ENCODE results near the gene LDLRAD3. TPM values are rescaled to one million over a fixed set of nuclear protein-coding genes. Genes with fewer than 3 reads are reported as not detected.
"Not testable (repeated sequence)": the region's sequence is repeated elsewhere in the genome, so short reads cannot be mapped to it uniquely, and the experiment has no call there.

Gene LDLRAD3
- total and polyA plus RNA-seq, 2 experiments from 2014 or later: 6.2 to 9.5 TPM

GRCh38 chr11:36167073-36167472 is 223.2 kb downstream of the LDLRAD3 start:
- no peak for TF ChIP-seq CTCF (IDR thresholded peaks at IDR 0.05; ENCODE audit: low read depth, low read length)
- no peaks in the 10 kb centered on the region for H3K9me3 ChIP-seq (ENCODE audit: low read depth)
- H3K4me3 ChIP-seq: no peak overlapping the region
- H3K36me3 ChIP-seq: no peaks in the 10 kb centered on the region
- no peak overlapping the region for H3K27ac ChIP-seq
- H3K4me1 ChIP-seq (ENCODE audit: low read depth): peaks cover 9% of the 10 kb centered on the region
- DNase-seq (ENCODE audit: low read depth in 1 of 2, low spot score in 1 of 2): no peak
- no peaks in the 10 kb centered on the region for H3K27me3 ChIP-seq

- Histone ChIP-seq H3K27me3 (no peaks in the 10 kb centered on the region), H3K4me3 (no peak overlapping the region), H3K4me1 (ENCODE audit: low read depth) (peaks cover 5% of the 10 kb centered on the region), H3K36me3 (no peaks in the 10 kb centered on the region), H3K27ac (no peak overlapping the region), H3K9me3 (ENCODE audit: low read depth) (no peaks in the 10 kb centered on the region)
- no peak for DNase-seq (ENCODE audit: low read depth in 1 of 2, low spot score in 1 of 2)
- no peak for TF ChIP-seq CTCF (IDR thresholded peaks at IDR 0.05; ENCODE audit: low read depth, low read length)
Observed at GRCh38 chr11:36167729-36168128, 223.9 kb downstream of the LDLRAD3 start.

GRCh38 chr11:36177836-36178235 is 234.0 kb downstream of the LDLRAD3 start:
- Histone ChIP-seq H3K27ac (no peak overlapping the region), H3K4me3 (no peak overlapping the region), H3K36me3 (no peaks in the 10 kb centered on the region), H3K27me3 (no peaks in the 10 kb centered on the region), H3K9me3 (ENCODE audit: low read depth) (no peaks in the 10 kb centered on the region), H3K4me1 (ENCODE audit: low read depth) (no peaks in the 10 kb centered on the region)
- no peak for TF ChIP-seq CTCF (IDR thresholded peaks at IDR 0.05; ENCODE audit: low read depth, low read length)
- peak in 1 of 2 donors; percentile 73 for DNase-seq (ENCODE audit: low read depth in 1 of 2, low spot score in 1 of 2)

- no peaks in the 10 kb centered on the region for H3K36me3 ChIP-seq
- H3K27ac ChIP-seq: no peak overlapping the region
- peak in 1 of 2 donors; percentile 91 for DNase-seq (ENCODE audit: low read depth in 1 of 2, low spot score in 1 of 2)
Observed at GRCh38 chr11:36186340-36187175, 242.7 kb downstream of the LDLRAD3 start.

DNA sequence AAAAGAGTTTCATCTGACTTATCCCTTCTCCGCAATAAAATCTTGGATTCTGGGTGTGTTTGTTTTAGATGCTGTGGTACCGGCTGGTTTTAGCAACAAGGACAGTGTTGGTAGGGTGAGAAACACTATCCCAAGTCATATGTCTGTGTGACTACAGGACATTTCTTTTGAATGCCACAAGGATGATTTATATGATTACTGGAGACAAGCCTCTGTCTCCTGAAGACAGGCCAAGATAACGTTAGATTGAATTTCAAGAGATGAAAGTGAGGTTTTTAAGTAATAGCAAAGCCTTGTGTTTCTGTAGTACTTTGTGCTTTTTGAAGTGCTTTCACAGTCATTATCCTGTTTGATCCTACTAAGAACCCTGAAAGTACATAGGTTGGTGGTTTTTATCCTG is 243.8 kb downstream of the LDLRAD3 start:
- Histone ChIP-seq H3K4me1 (ENCODE audit: low read depth) (no peaks in the 10 kb centered on the region), H3K27ac (no peak overlapping the region), H3K9me3 (ENCODE audit: low read depth) (no peaks in the 10 kb centered on the region), H3K36me3 (no peaks in the 10 kb centered on the region), H3K4me3 (no peak overlapping the region), H3K27me3 (no peaks in the 10 kb centered on the region)
- no peak for TF ChIP-seq CTCF (IDR thresholded peaks at IDR 0.05; ENCODE audit: low read depth, low read length)
- DNase-seq (ENCODE audit: low read depth in 1 of 2, low spot score in 1 of 2): no peak

More at GRCh38 chr11:36186340-36187175, 242.7 kb downstream of the LDLRAD3 start:
- TF ChIP-seq CTCF (IDR thresholded peaks at IDR 0.05; ENCODE audit: low read depth, low read length): no peak
- Histone ChIP-seq H3K9me3 (ENCODE audit: low read depth) (no peaks in the 10 kb centered on the region), H3K27me3 (no peaks in the 10 kb centered on the region), H3K4me1 (ENCODE audit: low read depth) (no peaks in the 10 kb centered on the region), H3K4me3 (no peak overlapping the region)

DNA sequence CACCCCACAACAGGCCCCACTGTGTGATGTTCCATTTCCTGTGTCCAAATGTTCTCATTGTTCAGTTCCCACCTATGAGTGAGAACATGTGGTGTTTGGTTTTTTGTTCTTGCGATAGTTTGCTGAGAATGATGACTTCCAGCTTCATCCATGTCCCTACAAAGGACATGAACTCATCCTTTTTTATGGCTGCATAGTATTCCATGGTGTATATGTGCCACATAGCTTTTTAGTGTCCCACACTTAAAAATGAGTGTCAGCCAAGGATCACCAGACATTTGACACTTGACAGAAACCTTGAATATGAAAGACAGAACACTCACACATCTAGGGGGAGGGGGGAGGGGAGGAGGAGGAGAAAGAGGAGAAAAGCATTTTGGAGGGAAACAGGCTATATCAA is 245.9 kb downstream of the LDLRAD3 start:
- not testable (repeated sequence) for DNase-seq (ENCODE audit: low read depth in 1 of 2, low spot score in 1 of 2); H3K27ac ChIP-seq; H3K27me3 ChIP-seq; H3K9me3 ChIP-seq (ENCODE audit: low read depth); H3K4me1 ChIP-seq (ENCODE audit: low read depth); H3K36me3 ChIP-seq; H3K4me3 ChIP-seq
